Peyer's patch (tissue), 4 donors: Measurements from ENCODE around the gene SI. TPM values are rescaled to one million over a fixed set of nuclear protein-coding genes. Genes with fewer than 3 reads are reported as not detected.
"Not testable (repeated sequence)": the region's sequence is repeated elsewhere in the genome, so short reads cannot be mapped to it uniquely, and the experiment has no call there.

ENCODE experiments used
- DNase-seq, 3 donors: peaks; one replicate each; pipeline ENCODE4 v3.0.0-alpha.2; 2017 to 2019
- H3K27ac ChIP-seq, 4 donors: fragments of 200-600 bp; sonication (generic); one replicate each; pipeline ENCODE4 v1.5.1; 2016 to 2019
- H3K27me3 ChIP-seq, 2 donors: fragments of 200-600 bp; sonication (generic); one replicate each; pipeline ENCODE4 v1.5.1; 2019
- H3K36me3 ChIP-seq, 3 donors: fragments of 200-600 bp; sonication (generic); one replicate each; pipeline ENCODE4 v1.5.1; 2016 to 2019
- H3K4me1 ChIP-seq, 4 donors: fragments of 200-600 bp; sonication (generic); one replicate each; pipeline ENCODE4 v1.5.1; 2016 to 2019
- H3K4me3 ChIP-seq, 4 donors: fragments of 200-600 bp; sonication (generic); 1 replicate in 3 of 4; 2 replicates in 1 of 4; pipeline ENCODE4 v1.5.1; 2016 to 2019; ENCODE audit warnings: mild to moderate bottlenecking in 1 of 4
- H3K9me3 ChIP-seq, 4 donors: fragments of 200-600 bp; sonication (generic); one replicate each; pipeline ENCODE4 v1.5.1; 2016 to 2019; ENCODE audit warnings: mild to moderate bottlenecking in 1 of 4
- CTCF ChIP-seq, 6 experiments: fragments of 450-650 bp in 4 of 6; fragments of 200-600 bp in 2 of 6; sonication (generic) in 1 of 6; IDR thresholded peaks; one replicate each; pipeline ENCODE4 v1.5.1; 2017 to 2019; ENCODE audit warnings: antibody characterized with exemption in 6 of 6, mild to moderate bottlenecking in 3 of 6, moderate library complexity in 1 of 6
- POLR2A ChIP-seq, 2 donors: fragments of 450-650 bp; IDR thresholded peaks; one replicate each; pipeline ENCODE4 v1.5.1; 2017; ENCODE audit warnings: antibody characterized with exemption in 2 of 2, mild to moderate bottlenecking in 2 of 2, moderate library complexity in 2 of 2
- small RNA-seq, 2 donors: library from RNA; depleted of rRNA; stranded (forward); fragments of <200 nt; gene quantifications; one replicate each; pipeline ENCODE3, GENCODE V24; 2016
- total RNA-seq, 4 donors: library from RNA; depleted of rRNA; stranded (reverse); fragments of >200 nt; gene quantifications; one replicate each; pipeline ENCODE4 v1.1.0, GENCODE V29; 2016

The SI gene
- total RNA-seq, 4 donors from 2014 or later, result 33.8 to 1,584 (median 1,110) TPM

GRCh38 chr3:164962610-164963009 is 115.7 kb downstream of the SI start:
- Histone ChIP-seq H3K27me3 (no peaks in the 10 kb centered on the region), H3K9me3 (no peaks in the 10 kb centered on the region), H3K4me3 (no peak overlapping the region), H3K36me3 (no peaks in the 10 kb centered on the region), H3K4me1 (no peaks in the 10 kb centered on the region), H3K27ac (no peak overlapping the region)
- TF ChIP-seq CTCF (IDR thresholded peaks at IDR 0.05) (no peak), POLR2A (IDR thresholded peaks at IDR 0.05) (no peak)
- DNase-seq, result no peak

GRCh38 chr3:164952966-164953365 is 125.3 kb downstream of the SI start:
- no peak overlapping the region for H3K27ac ChIP-seq
- no peaks in the 10 kb centered on the region for H3K27me3 ChIP-seq
- DNase-seq, result no peak
- H3K9me3 ChIP-seq, result no peaks in the 10 kb centered on the region
- TF ChIP-seq POLR2A (IDR thresholded peaks at IDR 0.05), result no peak
- no peak for TF ChIP-seq CTCF (IDR thresholded peaks at IDR 0.05)
- no peak overlapping the region for H3K4me3 ChIP-seq
- no peaks in the 10 kb centered on the region for H3K36me3 ChIP-seq
- no peaks in the 10 kb centered on the region for H3K4me1 ChIP-seq

GRCh38 chr3:164951403-164951802 is 126.9 kb downstream of the SI start:
- not testable (repeated sequence) for H3K4me1 ChIP-seq, H3K27me3 ChIP-seq, H3K27ac ChIP-seq, DNase-seq, H3K4me3 ChIP-seq, H3K36me3 ChIP-seq, H3K9me3 ChIP-seq

- H3K4me3 ChIP-seq, result no peak overlapping the region
- no peaks in the 10 kb centered on the region for H3K9me3 ChIP-seq
- H3K4me1 ChIP-seq, result no peaks in the 10 kb centered on the region
- no peak for DNase-seq
- TF ChIP-seq POLR2A (IDR thresholded peaks at IDR 0.05) (no peak), CTCF (IDR thresholded peaks at IDR 0.05) (no peak)
- no peak overlapping the region for H3K27ac ChIP-seq
- H3K27me3 ChIP-seq, result no peaks in the 10 kb centered on the region
- no peaks in the 10 kb centered on the region for H3K36me3 ChIP-seq
Observed at GRCh38 chr3:164940745-164941144, 137.6 kb downstream of the SI start.

GRCh38 chr3:164929642-164930041 is 148.7 kb downstream of the SI start:
- H3K9me3 ChIP-seq, result no peaks in the 10 kb centered on the region
- TF ChIP-seq CTCF (IDR thresholded peaks at IDR 0.05) (no peak), POLR2A (IDR thresholded peaks at IDR 0.05) (no peak)
- H3K27ac ChIP-seq, result no peak overlapping the region
- DNase-seq, result no peak
- H3K27me3 ChIP-seq, result no peaks in the 10 kb centered on the region
- H3K4me3 ChIP-seq, result no peak overlapping the region
- H3K4me1 ChIP-seq, result no peaks in the 10 kb centered on the region
- H3K36me3 ChIP-seq, result no peaks in the 10 kb centered on the region

Small RNA genes within 50 kb of the gene (small RNA-seq; reads per million reads assigned to genes)
- gene RF00019, result 0 reads per million in 2 donors

Other genes with a start within 250 kb of the SI start
- gene SLITRK3, start 117.9 kb upstream of the SI start, total RNA-seq, result under 1 TPM in 2 of 4 donors, not detected in 2; 0.19 to 0.27 TPM